ENCODE measurements around the gene STAG2. TPM values are rescaled to one million over a fixed set of nuclear protein-coding genes. Genes with fewer than 3 reads are reported as not detected.

STAG2 gene
- polyA plus RNA-seq (2012; ENCODE audit: insufficient read length, low read depth): 44.2 TPM

GRCh38 chrX:123961268-123962005 lies at the start of gene STAG2:
Gene STAG2 (plus strand): TSS chrX:123961706. CDS start chrX:124022628, 60,922 bp downstream.
- TF ChIP-seq FOXP2 (optimal IDR thresholded peaks at IDR 0.05; ENCODE audit: borderline replicate concordance, extremely low read depth, extremely low read length, insufficient read depth) (no peak), POLR2AphosphoS5 (IDR thresholded peaks at IDR 0.05; ENCODE audit: low read depth, low read length) (peak; percentile 65), SIN3A (IDR thresholded peaks at IDR 0.05; ENCODE audit: borderline replicate concordance, insufficient read depth, low read length) (no peak; the same call in 1 of the 2 replicates), TAF1 (IDR thresholded peaks at IDR 0.05; ENCODE audit: borderline replicate concordance, insufficient read depth, low read length) (peak; percentile 78; the same call in 1 of the 2 replicates)
- TF ChIP-seq, protein P1, sequence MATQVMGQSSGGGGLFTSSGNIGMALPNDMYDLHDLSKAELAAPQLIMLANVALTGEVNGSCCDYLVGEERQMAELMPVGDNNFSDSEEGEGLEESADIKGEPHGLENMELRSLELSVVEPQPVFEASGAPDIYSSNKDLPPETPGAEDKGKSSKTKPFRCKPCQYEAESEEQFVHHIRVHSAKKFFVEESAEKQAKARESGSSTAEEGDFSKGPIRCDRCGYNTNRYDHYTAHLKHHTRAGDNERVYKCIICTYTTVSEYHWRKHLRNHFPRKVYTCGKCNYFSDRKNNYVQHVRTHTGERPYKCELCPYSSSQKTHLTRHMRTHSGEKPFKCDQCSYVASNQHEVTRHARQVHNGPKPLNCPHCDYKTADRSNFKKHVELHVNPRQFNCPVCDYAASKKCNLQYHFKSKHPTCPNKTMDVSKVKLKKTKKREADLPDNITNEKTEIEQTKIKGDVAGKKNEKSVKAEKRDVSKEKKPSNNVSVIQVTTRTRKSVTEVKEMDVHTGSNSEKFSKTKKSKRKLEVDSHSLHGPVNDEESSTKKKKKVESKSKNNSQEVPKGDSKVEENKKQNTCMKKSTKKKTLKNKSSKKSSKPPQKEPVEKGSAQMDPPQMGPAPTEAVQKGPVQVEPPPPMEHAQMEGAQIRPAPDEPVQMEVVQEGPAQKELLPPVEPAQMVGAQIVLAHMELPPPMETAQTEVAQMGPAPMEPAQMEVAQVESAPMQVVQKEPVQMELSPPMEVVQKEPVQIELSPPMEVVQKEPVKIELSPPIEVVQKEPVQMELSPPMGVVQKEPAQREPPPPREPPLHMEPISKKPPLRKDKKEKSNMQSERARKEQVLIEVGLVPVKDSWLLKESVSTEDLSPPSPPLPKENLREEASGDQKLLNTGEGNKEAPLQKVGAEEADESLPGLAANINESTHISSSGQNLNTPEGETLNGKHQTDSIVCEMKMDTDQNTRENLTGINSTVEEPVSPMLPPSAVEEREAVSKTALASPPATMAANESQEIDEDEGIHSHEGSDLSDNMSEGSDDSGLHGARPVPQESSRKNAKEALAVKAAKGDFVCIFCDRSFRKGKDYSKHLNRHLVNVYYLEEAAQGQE (IDR thresholded peaks at IDR 0.05; ENCODE audit: insufficient read depth in 1 of 2, low read depth in 2 of 2, low read length in 2 of 2): no peak

- TF ChIP-seq POLR2AphosphoS5 (IDR thresholded peaks at IDR 0.05; ENCODE audit: low read depth, low read length): no peak
- TF ChIP-seq TAF1 (IDR thresholded peaks at IDR 0.05; ENCODE audit: borderline replicate concordance, insufficient read depth, low read length): no peak
- no peak for TF ChIP-seq SIN3A (IDR thresholded peaks at IDR 0.05; ENCODE audit: borderline replicate concordance, insufficient read depth, low read length)
- no peak for TF ChIP-seq FOXP2 (optimal IDR thresholded peaks at IDR 0.05; ENCODE audit: borderline replicate concordance, extremely low read depth, extremely low read length, insufficient read depth)
These were observed 44.4 kb upstream of the STAG2 start for GRCh38 chrX:123917069-123917468.

GRCh38 chrX:123918106-123918721 lies 43.3 kb upstream of the STAG2 start:
- no peak for TF ChIP-seq SIN3A (IDR thresholded peaks at IDR 0.05; ENCODE audit: borderline replicate concordance, insufficient read depth, low read length)
- TF ChIP-seq FOXP2 (optimal IDR thresholded peaks at IDR 0.05; ENCODE audit: borderline replicate concordance, extremely low read depth, extremely low read length, insufficient read depth): no peak

DNA sequence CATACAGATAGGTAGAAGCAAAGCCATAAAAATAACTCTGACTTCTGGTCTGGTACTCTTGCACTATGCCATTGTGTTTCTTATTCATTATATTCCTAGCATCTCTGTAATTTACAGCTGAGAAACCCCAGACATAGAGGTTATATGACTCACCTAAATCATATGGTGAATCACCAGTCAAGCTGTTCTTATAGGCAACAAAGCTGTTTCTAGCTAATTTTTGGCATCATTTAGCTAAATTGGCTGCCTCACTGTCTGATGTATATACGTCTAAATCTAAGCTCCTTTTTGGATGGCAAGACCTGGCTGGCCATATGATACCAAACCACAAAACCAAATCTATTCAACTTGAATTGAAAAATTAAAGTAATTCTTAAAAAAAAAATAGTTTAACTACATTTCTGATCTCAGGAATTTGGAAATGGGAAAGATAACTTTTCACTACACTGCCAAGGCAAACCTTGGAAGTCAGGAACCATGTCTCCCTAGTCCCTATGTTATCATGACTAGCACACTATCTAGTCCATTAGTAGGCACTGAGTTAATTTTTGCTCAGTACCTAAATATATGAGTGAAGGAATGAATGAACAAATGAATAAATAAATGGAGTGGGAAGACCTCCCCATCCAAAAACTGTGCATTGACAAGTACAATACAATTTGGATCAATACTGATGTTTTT lies 41.3 kb upstream of the STAG2 start:
- TF ChIP-seq, protein P1 (IDR thresholded peaks at IDR 0.05; ENCODE audit: insufficient read depth in 1 of 2, low read depth in 2 of 2, low read length in 2 of 2): no peak
- TF ChIP-seq TAF1 (IDR thresholded peaks at IDR 0.05; ENCODE audit: borderline replicate concordance, insufficient read depth, low read length) (no peak), SIN3A (IDR thresholded peaks at IDR 0.05; ENCODE audit: borderline replicate concordance, insufficient read depth, low read length) (no peak)

GRCh38 chrX:123923211-123923610 lies 38.3 kb upstream of the STAG2 start:
- TF ChIP-seq, protein P1 (IDR thresholded peaks at IDR 0.05; ENCODE audit: insufficient read depth in 1 of 2, low read depth in 2 of 2, low read length in 2 of 2): no peak
- TF ChIP-seq FOXP2 (optimal IDR thresholded peaks at IDR 0.05; ENCODE audit: borderline replicate concordance, extremely low read depth, extremely low read length, insufficient read depth) (no peak), SIN3A (IDR thresholded peaks at IDR 0.05; ENCODE audit: borderline replicate concordance, insufficient read depth, low read length) (no peak), TAF1 (IDR thresholded peaks at IDR 0.05; ENCODE audit: borderline replicate concordance, insufficient read depth, low read length) (no peak), POLR2AphosphoS5 (IDR thresholded peaks at IDR 0.05; ENCODE audit: low read depth, low read length) (no peak)
